CD4-positive, alpha-beta T cell treated with Interleukin-21 for 1 hour (primary cell): ENCODE results near the gene ADAMTS15.
"Not testable (repeated sequence)": the region's sequence is repeated elsewhere in the genome, so short reads cannot be mapped to it uniquely, and the experiment has no call there.

Source experiments
- DNase-seq: peaks from one replicate; pipeline ENCODE4 v3.0.0-alpha.2; 2020

Gene ADAMTS15

GRCh38 chr11:130438401-130439159, 9.9 kb upstream of the ADAMTS15 start:
- DNase-seq: not testable (repeated sequence)

DNA sequence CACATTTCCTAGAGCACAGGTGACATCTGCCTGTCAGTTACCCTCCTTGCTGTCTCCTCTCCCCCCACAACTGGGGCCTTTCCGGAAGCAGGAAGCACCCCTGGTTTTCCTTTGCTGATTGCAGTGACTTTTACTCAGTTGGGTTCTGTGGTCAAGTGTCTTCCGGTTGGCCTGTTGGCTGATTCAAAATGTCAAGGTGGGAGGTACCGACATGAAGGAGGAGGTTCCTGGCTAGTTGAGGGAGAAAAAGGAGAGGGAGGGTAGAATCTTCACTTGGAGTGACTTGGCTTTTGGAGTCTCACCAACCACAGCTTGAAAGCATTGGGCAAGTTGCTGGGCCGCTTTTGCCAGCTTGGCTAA, 9.3 kb upstream of the ADAMTS15 start:
- peak; percentile 18 for DNase-seq

GRCh38 chr11:130439876-130440275, 8.6 kb upstream of the ADAMTS15 start:
- no peak for DNase-seq

DNA sequence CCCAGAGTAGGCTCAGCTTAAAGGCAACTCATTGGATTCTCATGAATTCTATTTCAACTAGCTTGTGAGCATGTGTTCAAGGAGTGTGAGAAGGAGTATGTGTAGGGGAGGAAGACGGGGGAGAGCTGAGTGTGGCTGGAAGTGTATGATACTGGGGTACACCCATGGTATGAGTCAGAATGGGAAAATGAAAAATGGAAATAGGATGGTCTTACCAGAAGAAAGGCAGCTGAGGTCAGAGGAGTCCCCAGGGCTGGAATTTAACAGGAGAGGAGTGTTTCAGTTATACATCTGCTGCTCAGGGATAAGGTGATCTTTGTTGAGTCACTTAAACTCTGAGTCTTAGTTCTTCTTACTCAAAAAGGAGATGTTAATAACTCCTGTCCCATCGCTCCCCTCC, 6.7 kb upstream of the ADAMTS15 start:
- DNase-seq: no peak

GRCh38 chr11:130442737-130443136, 5.7 kb upstream of the ADAMTS15 start:
- no peak for DNase-seq

DNA sequence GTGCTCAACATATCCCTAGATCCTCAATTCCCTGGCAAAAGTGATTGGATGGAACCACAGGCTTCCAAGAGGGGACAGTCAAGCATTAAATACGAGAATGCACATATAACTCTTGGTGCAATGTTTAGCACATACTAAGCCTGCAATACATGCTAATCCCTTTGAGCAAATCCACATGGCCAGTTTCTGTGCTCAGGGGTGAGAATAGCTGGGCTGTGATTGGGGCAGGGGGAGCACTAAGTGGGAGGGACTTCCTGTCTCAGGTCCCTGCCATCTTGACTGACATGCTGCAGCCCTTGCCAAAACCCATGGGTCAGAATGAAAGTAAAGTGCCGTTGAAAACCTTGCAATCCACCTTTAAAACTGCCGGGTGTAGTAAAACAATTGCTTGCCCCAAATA, 2.7 kb upstream of the ADAMTS15 start:
- DNase-seq: no peak

- no peak for DNase-seq
Observed at GRCh38 chr11:130448039-130448415, 418 bp upstream of the ADAMTS15 start.

DNA sequence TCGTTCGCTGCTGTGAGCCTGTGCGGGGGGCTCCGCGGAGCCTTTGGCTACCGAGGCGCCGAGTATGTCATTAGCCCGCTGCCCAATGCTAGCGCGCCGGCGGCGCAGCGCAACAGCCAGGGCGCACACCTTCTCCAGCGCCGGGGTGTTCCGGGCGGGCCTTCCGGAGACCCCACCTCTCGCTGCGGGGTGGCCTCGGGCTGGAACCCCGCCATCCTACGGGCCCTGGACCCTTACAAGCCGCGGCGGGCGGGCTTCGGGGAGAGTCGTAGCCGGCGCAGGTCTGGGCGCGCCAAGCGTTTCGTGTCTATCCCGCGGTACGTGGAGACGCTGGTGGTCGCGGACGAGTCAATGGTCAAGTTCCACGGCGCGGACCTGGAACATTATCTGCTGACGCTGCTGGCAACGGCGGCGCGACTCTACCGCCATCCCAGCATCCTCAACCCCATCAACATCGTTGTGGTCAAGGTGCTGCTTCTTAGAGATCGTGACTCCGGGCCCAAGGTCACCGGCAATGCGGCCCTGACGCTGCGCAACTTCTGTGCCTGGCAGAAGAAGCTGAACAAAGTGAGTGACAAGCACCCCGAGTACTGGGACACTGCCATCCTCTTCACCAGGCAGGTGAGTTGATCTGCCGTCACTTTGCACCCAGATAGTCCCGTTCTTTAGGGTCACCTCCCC, 1.0 kb downstream of the ADAMTS15 start:
- no peak for DNase-seq

- no peak for DNase-seq
Observed at GRCh38 chr11:130449996-130450769, 1.7 kb downstream of the ADAMTS15 start.

DNA sequence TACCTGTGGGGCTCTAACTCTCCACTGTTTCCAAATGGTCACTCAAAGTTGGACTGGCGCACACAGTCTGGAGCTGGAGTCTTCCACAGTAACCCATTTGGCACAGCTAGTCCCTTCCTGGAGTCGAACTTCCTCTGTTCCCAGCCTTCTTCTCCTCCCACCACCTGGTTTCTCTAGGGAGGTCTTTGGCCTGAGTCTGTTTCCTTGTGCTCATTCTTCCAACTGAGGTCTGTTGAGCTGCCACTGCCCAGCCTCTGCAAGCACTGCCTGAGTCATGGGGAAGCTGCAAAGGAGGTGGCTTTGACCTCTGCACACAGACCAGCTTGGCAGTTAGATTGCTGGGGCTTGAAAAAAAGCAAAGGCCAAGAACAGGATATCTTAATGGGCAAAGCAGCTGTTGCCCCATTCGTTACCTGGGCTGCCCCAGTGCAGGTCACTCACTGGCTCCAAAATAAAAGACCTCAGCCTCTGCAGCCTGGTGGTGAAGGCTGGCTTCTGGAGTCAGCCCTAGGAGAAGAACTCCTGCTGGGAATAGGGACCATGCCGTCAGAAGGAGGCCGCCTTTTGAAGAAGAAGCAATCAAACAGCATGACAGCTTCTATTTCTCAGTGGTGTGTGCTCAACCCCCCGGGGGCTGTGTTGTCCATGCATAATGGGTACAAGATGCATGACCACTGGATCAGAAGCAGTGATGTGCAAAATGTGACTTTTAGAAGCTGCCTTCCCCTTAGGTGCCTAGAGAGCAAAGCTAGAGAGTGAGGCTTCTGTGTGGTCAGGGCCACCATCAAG, 3.0 kb downstream of the ADAMTS15 start:
- DNase-seq: no peak

GRCh38 chr11:130452176-130452575, 3.7 kb downstream of the ADAMTS15 start:
- no peak for DNase-seq

GRCh38 chr11:130452940-130453339, 4.5 kb downstream of the ADAMTS15 start:
- DNase-seq: no peak

GRCh38 chr11:130454491-130455252, 6.2 kb downstream of the ADAMTS15 start:
- no peak for DNase-seq

- no peak for DNase-seq
Observed at GRCh38 chr11:130455483-130456127, 7.2 kb downstream of the ADAMTS15 start.

GRCh38 chr11:130456286-130456685, 7.8 kb downstream of the ADAMTS15 start:
- DNase-seq: no peak

- DNase-seq: no peak
Observed at GRCh38 chr11:130457623-130458409, 9.4 kb downstream of the ADAMTS15 start.

DNA sequence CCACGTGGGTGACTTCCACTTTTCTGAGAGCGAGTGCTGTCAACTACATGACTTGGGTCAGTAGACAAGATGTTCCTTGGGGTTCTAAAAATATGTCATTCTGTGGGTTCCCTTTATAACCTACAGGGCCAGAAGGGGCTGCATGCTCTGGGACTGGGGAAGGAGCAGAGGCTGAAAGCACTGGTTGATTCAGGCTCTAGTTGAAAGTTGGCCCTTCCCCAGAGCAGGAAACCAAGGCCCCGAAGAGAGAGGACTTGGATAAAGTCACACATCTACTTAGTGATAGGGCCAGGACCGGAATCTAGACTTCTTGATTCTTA, 9.9 kb downstream of the ADAMTS15 start:
- no peak for DNase-seq

DNA sequence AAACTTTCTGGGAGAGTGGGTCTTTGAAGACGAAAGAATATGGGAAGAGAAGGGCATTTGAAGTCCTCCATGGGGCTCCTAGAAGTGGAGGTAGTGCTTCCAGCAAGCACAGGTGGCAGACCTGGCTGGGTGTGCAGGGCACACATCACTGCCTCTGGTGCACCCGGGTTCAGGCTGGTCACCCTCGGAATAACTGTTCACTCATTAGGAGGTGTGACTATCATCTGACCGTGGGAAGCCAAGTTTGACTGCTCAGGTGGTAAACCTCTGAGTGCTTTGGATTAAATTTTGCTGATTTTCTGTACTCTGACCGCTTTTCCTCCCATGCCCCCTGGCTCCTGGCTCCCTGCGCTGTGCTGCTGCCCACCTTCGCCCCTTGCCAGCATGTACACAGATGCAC, 11.1 kb downstream of the ADAMTS15 start:
- no peak for DNase-seq

GRCh38 chr11:130462101-130462885, 13.8 kb downstream of the ADAMTS15 start:
- DNase-seq: no peak

DNA sequence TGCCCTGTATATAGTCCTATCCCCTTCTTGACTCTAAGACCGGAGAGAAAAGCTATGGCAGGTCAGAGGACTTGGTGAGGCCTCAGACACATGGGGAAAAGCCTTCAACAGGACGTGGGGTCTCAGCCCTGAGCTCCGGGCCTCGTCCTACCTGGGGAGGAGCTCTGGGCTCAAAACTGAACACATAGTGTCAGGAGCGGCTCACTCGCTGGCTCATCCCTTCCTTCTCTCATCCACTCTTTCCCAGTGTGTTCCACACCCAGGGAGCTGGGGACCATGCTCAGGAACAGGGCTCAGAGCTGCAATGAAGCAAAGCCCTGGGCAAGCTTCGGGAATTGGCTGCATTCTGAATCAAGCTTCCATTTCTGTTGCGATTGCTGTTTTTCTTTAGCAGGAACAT, 14.5 kb downstream of the ADAMTS15 start:
- no peak for DNase-seq
